MCF 10A (cell line): ENCODE measurements around the gene CROT. TPM values are rescaled to one million over a fixed set of nuclear protein-coding genes. Genes with fewer than 3 reads are reported as not detected.

Experiments
- BruUV-seq: library from RNA; stranded (reverse); fragments of 400-500 nt; replicated peaks from 2 replicates; lab custom pipeline; 2021; lab: Mats Ljungman, UMichigan
- CTCF ChIA-PET: fragments of 300-600 bp; sonication (Branson Sonifier 250); formaldehyde crosslinking; extraction: SDS; loops from one replicate; lab custom pipeline; 2021; ENCODE audit warnings: antibody characterized with exemption, inconsistent platforms; lab: Yijun Ruan, JAX
- POLR2A ChIA-PET: fragments of 300-600, 350-650 bp; sonication (Branson Sonifier 250); formaldehyde crosslinking; extraction: SDS; loops from one replicate; lab custom pipeline; 2020; ENCODE audit warnings: antibody characterized with exemption, inconsistent platforms; lab: Yijun Ruan, JAX
- DNase-seq: peaks from one replicate; pipeline ENCODE4 v3.0.0-alpha.2; 2018; ENCODE audit not compliant: unreplicated experiment
- H3K27ac Mint-ChIP-seq: one replicate; pipeline ENCODE4 v1.8.0; 2022; ENCODE audit warnings: mild to moderate bottlenecking, low read depth, mixed read lengths; ENCODE audit not compliant: unreplicated experiment
- H3K27me3 Mint-ChIP-seq: one replicate; pipeline ENCODE4 v1.8.0; 2022; ENCODE audit warnings: mixed read lengths; ENCODE audit not compliant: insufficient read depth, unreplicated experiment
- H3K36me3 Mint-ChIP-seq: one replicate; pipeline ENCODE4 v1.8.0; 2022; ENCODE audit warnings: mild to moderate bottlenecking, moderate library complexity, mixed read lengths; ENCODE audit not compliant: insufficient read depth, unreplicated experiment
- H3K4me1 Mint-ChIP-seq: one replicate; pipeline ENCODE4 v1.8.0; 2022; ENCODE audit warnings: mixed read lengths; ENCODE audit not compliant: insufficient read depth, unreplicated experiment
- H3K4me3 Mint-ChIP-seq: one replicate; pipeline ENCODE4 v1.8.0; 2022; ENCODE audit warnings: mild to moderate bottlenecking, moderate library complexity, mixed read lengths; ENCODE audit not compliant: unreplicated experiment
- H3K9me3 Mint-ChIP-seq: one replicate; pipeline ENCODE4 v1.8.0; 2022; ENCODE audit warnings: mixed read lengths; ENCODE audit not compliant: unreplicated experiment
- CTCF ChIP-seq: fragments of 200-600 bp; IDR thresholded peaks from one replicate; pipeline ENCODE4 v1.8.0; 2022; ENCODE audit warnings: antibody characterized with exemption, mild to moderate bottlenecking; ENCODE audit not compliant: unreplicated experiment
- intact Hi-C: fragments of 100-400 bp; cut with micrococcal nuclease; formaldehyde crosslinking; loops from 2 replicates; pipeline ENCODE4 v1.14.1; 2022
- total RNA-seq: library from RNA; stranded (reverse); gene quantifications from 2 replicates; pipeline ENCODE4 v1.2.3, GENCODE V29; 2022

CROT gene
- total RNA-seq, 1 experiment from 2014 or later: 5.7 TPM

- Mint-ChIP-seq H3K36me3 (no peaks in the 10 kb centered on the region), H3K27ac (no peak overlapping the region), H3K9me3 (no peaks in the 10 kb centered on the region), H3K27me3 (peaks cover 18% of the 10 kb centered on the region), H3K4me3 (no peak overlapping the region), H3K4me1 (peaks cover 13% of the 10 kb centered on the region)
- peak; percentile 71 for DNase-seq
- intact Hi-C loops: loop anchor here (1.0 to 10.0 kb wide), 7 partner anchors 104 to 799 kb away; no protein-coding TSS in a partner anchor
- CTCF ChIA-PET: interaction anchor here (0.5 to 15.5 kb wide), 20 partner anchors 8 to 864 kb away, joined by 3 to 494 read pairs (median 3); no protein-coding TSS in a partner anchor
- no TSS peak for BruUV-seq
- TF ChIP-seq CTCF: peak; percentile 97
- POLR2A ChIA-PET: interaction anchor here (1.0 to 1.1 kb wide), 2 partner anchors 103 to 104 kb away, joined by 3 to 4 read pairs; no protein-coding TSS in a partner anchor
These were observed 33.1 kb upstream of the CROT start for GRCh38 chr7:87312215-87312865.

- Mint-ChIP-seq H3K4me3 (no peak overlapping the region), H3K36me3 (no peaks in the 10 kb centered on the region), H3K27me3 (no peaks in the 10 kb centered on the region), H3K4me1 (peaks cover 30% of the 10 kb centered on the region), H3K9me3 (no peaks in the 10 kb centered on the region), H3K27ac (peak overlapping the region; percentile 90)
- ChIA-PET POLR2A (interaction anchor here (1.0 to 12.3 kb wide), 18 partner anchors 8 to 163 kb away, joined by 3 to 233 read pairs (median 15); partner anchors contain the start of genes CROT, DMTF1 and TMEM243), CTCF (interaction anchor here (0.9 to 15.5 kb wide), 6 partner anchors 10 to 97 kb away, joined by 3 to 494 read pairs (median 7); partner anchors contain the start of gene CROT)
- DNase-seq: no peak
- no peak for TF ChIP-seq CTCF
- BruUV-seq: no TSS peak
- intact Hi-C loops: loop anchor here (1.0 to 10.0 kb wide), 4 partner anchors 29 to 381 kb away; partner anchors contain the start of gene CROT
These were observed 29.3 kb upstream of the CROT start for GRCh38 chr7:87316097-87316700.

DNA sequence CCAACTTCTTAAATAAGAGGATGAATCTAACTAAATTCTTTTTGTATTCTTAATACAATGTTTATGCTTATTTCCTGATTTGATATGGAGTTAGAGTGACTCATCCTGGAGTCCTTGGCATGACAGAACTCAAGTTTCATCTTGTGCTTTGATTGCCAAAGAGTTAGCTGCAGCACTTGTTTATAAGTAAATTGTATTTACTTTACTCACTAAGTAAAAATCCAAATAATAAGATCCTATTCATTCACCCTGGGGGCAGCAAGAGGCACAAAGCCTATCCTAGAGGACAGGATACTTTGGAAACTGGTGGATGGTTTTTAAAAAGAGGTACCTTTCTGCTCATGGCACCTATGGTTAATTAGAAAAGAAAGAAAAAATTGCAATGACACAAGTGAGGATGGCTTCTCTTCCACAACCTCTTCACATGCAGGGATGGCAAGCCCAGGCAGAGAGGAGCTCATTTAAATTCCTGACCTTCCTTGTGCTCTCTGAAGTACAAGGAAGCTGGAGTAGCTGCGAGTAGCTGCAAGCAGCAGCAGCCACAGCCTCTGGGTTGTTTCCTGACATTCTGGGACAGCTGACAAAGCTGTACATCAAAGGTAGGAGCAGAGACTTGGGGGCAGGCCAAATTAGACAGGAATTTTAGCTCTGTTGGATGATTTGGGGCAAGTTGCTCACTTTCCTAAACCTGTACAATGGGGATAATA is 28.5 kb upstream of the CROT start:
- POLR2A ChIA-PET: interaction anchor here (0.7 to 12.3 kb wide), 20 partner anchors 9 to 188 kb away, joined by 3 to 233 read pairs (median 11); partner anchors contain the start of genes CROT, DMTF1 and TMEM243
- Mint-ChIP-seq H3K27me3 (no peaks in the 10 kb centered on the region), H3K9me3 (no peaks in the 10 kb centered on the region), H3K27ac (peak overlapping the region; percentile 90), H3K36me3 (peaks cover 6% of the 10 kb centered on the region), H3K4me3 (peak overlapping the region; percentile 6), H3K4me1 (peaks cover 30% of the 10 kb centered on the region)
- intact Hi-C loops: loop anchor here (1.0 to 10.0 kb wide), 4 partner anchors 28 to 382 kb away; partner anchors contain the start of gene CROT
- CTCF ChIA-PET: interaction anchor here (0.7 to 15.5 kb wide), 8 partner anchors 9 to 96 kb away, joined by 3 to 494 read pairs (median 5); partner anchors contain the start of gene CROT
- TF ChIP-seq CTCF: no peak
- no TSS peak for BruUV-seq
- peak; percentile 85 for DNase-seq
